Upper lobe of left lung (tissue), 4 donors: ENCODE measurements around the gene REEP5.

Source experiments
- CTCF ChIP-seq, 6 experiments: fragments of 450-650 bp in 4 of 6; fragments of 200-600 bp in 2 of 6; sonication (generic) in 2 of 6; IDR thresholded peaks; one replicate each; pipeline ENCODE4 v1.5.1; 2016 to 2019; ENCODE audit warnings: antibody characterized with exemption in 6 of 6
- EP300 ChIP-seq, 4 donors: sonication (generic); formaldehyde crosslinking; IDR thresholded peaks; one replicate each; pipeline ENCODE4 v1.5.1; 2017; ENCODE audit warnings: antibody characterized with exemption in 4 of 4, control low read depth in 2 of 4
- POLR2A ChIP-seq, 4 donors: fragments of 450-650 bp; IDR thresholded peaks; one replicate each; pipeline ENCODE4 v1.5.1; 2016 to 2017; ENCODE audit warnings: antibody characterized with exemption in 4 of 4, mild to moderate bottlenecking in 2 of 4
- POLR2AphosphoS5 ChIP-seq, 2 donors: sonication (generic); formaldehyde crosslinking; IDR thresholded peaks; one replicate each; pipeline ENCODE4 v1.5.1; 2017; ENCODE audit warnings: antibody characterized with exemption in 2 of 2

- no peak for TF ChIP-seq CTCF (IDR thresholded peaks at IDR 0.05)
- no peak for TF ChIP-seq EP300 (IDR thresholded peaks at IDR 0.05)
- no peak for TF ChIP-seq POLR2AphosphoS5 (IDR thresholded peaks at IDR 0.05)
- TF ChIP-seq POLR2A (IDR thresholded peaks at IDR 0.05) = no peak
Observed at GRCh38 chr5:112956606-112957005, 34.6 kb upstream of the REEP5 start.
